Naive thymus-derived CD8-positive, alpha-beta T cell (primary cell): ENCODE measurements around the gene ADAMTS2. TPM values are rescaled to one million over a fixed set of nuclear protein-coding genes. Genes with fewer than 3 reads are reported as not detected.

Experiments
- ATAC-seq, 2 donors: fragments of 150-1000 bp; cut with Tn5 transposase in 1 of 2; sonication (Bioruptor Pico), chemical (Tn5 transposase) in 1 of 2; 1 replicate in 1 of 2; 2 replicates in 1 of 2; pipeline ENCODE4 v1.10.0; 2021; ENCODE audit warnings: mild to moderate bottlenecking in 2 of 2, moderate library complexity in 2 of 2
- POLR2A ChIA-PET: fragments of 350-600 bp; sonication (Branson Sonifier 250); formaldehyde crosslinking; loops from one replicate; lab custom pipeline; 2021; ENCODE audit warnings: antibody characterized with exemption; lab: Charles Lee
- DNase-seq, 10 donors: peaks; one replicate each; pipeline versions ENCODE4 v3.0.0 to v3.0.0-alpha.2; 2020 to 2022
- H3K27ac Mint-ChIP-seq, 10 donors: one replicate each; pipeline ENCODE4 v1.8.0; 2020 to 2022; ENCODE audit warnings: mild to moderate bottlenecking in 10 of 10, mixed read lengths in 10 of 10, moderate library complexity in 4 of 10, inconsistent platforms in 1 of 10
- H3K27me3 Mint-ChIP-seq, 5 donors: one replicate each; pipeline ENCODE4 v1.8.0; 2021 to 2022; ENCODE audit warnings: mixed read lengths in 5 of 5
- H3K36me3 Mint-ChIP-seq, 3 donors: one replicate each; pipeline ENCODE4 v1.8.0; 2020 to 2022; ENCODE audit warnings: mixed read lengths in 3 of 3, mild to moderate bottlenecking in 2 of 3, inconsistent platforms in 1 of 3
- H3K4me1 Mint-ChIP-seq, 4 donors: one replicate each; pipeline ENCODE4 v1.8.0; 2021 to 2022; ENCODE audit warnings: mixed read lengths in 4 of 4
- H3K4me3 Mint-ChIP-seq, 10 donors: one replicate each; pipeline ENCODE4 v1.8.0; 2020 to 2022; ENCODE audit warnings: mild to moderate bottlenecking in 10 of 10, mixed read lengths in 10 of 10, moderate library complexity in 6 of 10, inconsistent platforms in 1 of 10
- H3K9me3 Mint-ChIP-seq, 9 donors: one replicate each; pipeline ENCODE4 v1.8.0; 2020 to 2022; ENCODE audit warnings: mixed read lengths in 9 of 9, mild to moderate bottlenecking in 3 of 9, inconsistent platforms in 1 of 9, moderate library complexity in 1 of 9
- polyA plus RNA-seq, 3 donors: library from polyadenylated mRNA; unstranded; fragments of 300-500 nt; fragmentation: Illumina TruSeq; gene quantifications; one replicate each; pipeline ENCODE4 v1.2.3, GENCODE V29; 2021
- total RNA-seq, 8 experiments: library from RNA in 2 of 8; stranded (reverse) in 2 of 8; gene quantifications; one replicate each; pipeline ENCODE4 v1.2.3 and lab custom pipeline; 2021 to 2026

Gene ADAMTS2
- total and polyA plus RNA-seq, 5 experiments from 2014 or later: 0.02 TPM; not detected in 4

- DNase-seq (peak in 2 of 10 donors; percentile 7 to 47), ATAC-seq (no peak)
- no peak overlapping the region for H3K4me3 Mint-ChIP-seq
- no peaks in the 10 kb centered on the region for H3K36me3 Mint-ChIP-seq
- POLR2A ChIA-PET: no interaction called here
- H3K4me1 Mint-ChIP-seq: no peaks in the 10 kb centered on the region
- H3K27me3 Mint-ChIP-seq: peaks cover 0 to 3% (median 0%) of the 10 kb centered on the region in 5 donors
- H3K9me3 Mint-ChIP-seq: peaks cover 0 to 3% (median 0%) of the 10 kb centered on the region in 9 donors
- no peak overlapping the region for H3K27ac Mint-ChIP-seq
These were observed 219.3 kb downstream of the ADAMTS2 start for GRCh38 chr5:179125789-179126505.

- peaks cover 0 to 5% (median 0%) of the 10 kb centered on the region in 9 donors for H3K9me3 Mint-ChIP-seq
- no peak overlapping the region for H3K4me3 Mint-ChIP-seq
- POLR2A ChIA-PET: no interaction called here
- ATAC-seq (no peak), DNase-seq (peak in 2 of 10 donors; percentile 12 to 54)
- no peaks in the 10 kb centered on the region for H3K4me1 Mint-ChIP-seq
- H3K27ac Mint-ChIP-seq: no peak overlapping the region
- peaks cover 0 to 5% (median 0%) of the 10 kb centered on the region in 5 donors for H3K27me3 Mint-ChIP-seq
- peaks cover 0 to 2% (median 0%) of the 10 kb centered on the region in 3 donors for H3K36me3 Mint-ChIP-seq
These were observed 220.1 kb downstream of the ADAMTS2 start for GRCh38 chr5:179124853-179125788.

- POLR2A ChIA-PET: no interaction called here
- H3K27ac Mint-ChIP-seq: no peak overlapping the region
- H3K27me3 Mint-ChIP-seq: peaks cover 0 to 7% (median 0%) of the 10 kb centered on the region in 5 donors
- ATAC-seq (no peak), DNase-seq (peak in 2 of 10 donors; percentile 4 to 50)
- peaks cover 0 to 9% (median 0%) of the 10 kb centered on the region in 9 donors for H3K9me3 Mint-ChIP-seq
- peaks cover 0 to 7% (median 0%) of the 10 kb centered on the region in 3 donors for H3K36me3 Mint-ChIP-seq
- no peak overlapping the region for H3K4me3 Mint-ChIP-seq
- H3K4me1 Mint-ChIP-seq: no peaks in the 10 kb centered on the region
These were observed 220.9 kb downstream of the ADAMTS2 start for GRCh38 chr5:179124273-179124852.

- peaks cover 0 to 7% (median 0%) of the 10 kb centered on the region in 3 donors for H3K36me3 Mint-ChIP-seq
- no peak overlapping the region for H3K4me3 Mint-ChIP-seq
- ATAC-seq (no peak), DNase-seq (peak in 1 of 10 donors; percentile 16)
- H3K9me3 Mint-ChIP-seq: peaks cover 0 to 9% (median 1%) of the 10 kb centered on the region in 9 donors
- H3K27ac Mint-ChIP-seq: no peak overlapping the region
- H3K4me1 Mint-ChIP-seq: no peaks in the 10 kb centered on the region
- peaks cover 0 to 7% (median 0%) of the 10 kb centered on the region in 5 donors for H3K27me3 Mint-ChIP-seq
- POLR2A ChIA-PET: no interaction called here
These were observed 221.6 kb downstream of the ADAMTS2 start for GRCh38 chr5:179123491-179124272.

GRCh38 chr5:179123109-179123426, 222.2 kb downstream of the ADAMTS2 start:
- peaks cover 0 to 9% (median 1%) of the 10 kb centered on the region in 9 donors for H3K9me3 Mint-ChIP-seq
- no peak overlapping the region for H3K4me3 Mint-ChIP-seq
- POLR2A ChIA-PET: no interaction called here
- DNase-seq (peak in 2 of 10 donors; percentile 14 to 46), ATAC-seq (no peak)
- peaks cover 0 to 7% (median 0%) of the 10 kb centered on the region in 3 donors for H3K36me3 Mint-ChIP-seq
- peaks cover 0 to 7% (median 0%) of the 10 kb centered on the region in 5 donors for H3K27me3 Mint-ChIP-seq
- no peaks in the 10 kb centered on the region for H3K4me1 Mint-ChIP-seq
- no peak overlapping the region for H3K27ac Mint-ChIP-seq

- Mint-ChIP-seq H3K27me3 (peaks cover 0 to 7% (median 0%) of the 10 kb centered on the region in 5 donors), H3K4me3 (no peak overlapping the region), H3K4me1 (no peaks in the 10 kb centered on the region), H3K9me3 (peaks cover 0 to 9% (median 1%) of the 10 kb centered on the region in 9 donors), H3K27ac (no peak overlapping the region), H3K36me3 (peaks cover 0 to 7% (median 0%) of the 10 kb centered on the region in 3 donors)
- DNase-seq (peak in 1 of 10 donors; percentile 61), ATAC-seq (no peak)
- POLR2A ChIA-PET: no interaction called here
These were observed 222.7 kb downstream of the ADAMTS2 start for GRCh38 chr5:179122411-179123108.

- ATAC-seq: no peak
- DNase-seq: peak in 1 of 10 donors; percentile 46
- Mint-ChIP-seq H3K9me3 (peaks cover 0 to 12% (median 3%) of the 10 kb centered on the region in 9 donors), H3K4me1 (no peaks in the 10 kb centered on the region), H3K36me3 (peaks cover 0 to 7% (median under 1%) of the 10 kb centered on the region in 3 donors), H3K4me3 (no peak overlapping the region), H3K27me3 (peaks cover 0 to 7% (median 0%) of the 10 kb centered on the region in 5 donors), H3K27ac (no peak overlapping the region)
- POLR2A ChIA-PET: no interaction called here
These were observed 223.6 kb downstream of the ADAMTS2 start for GRCh38 chr5:179121667-179122111.

GRCh38 chr5:179120951-179121666, 224.2 kb downstream of the ADAMTS2 start:
- no peak for DNase-seq
- Mint-ChIP-seq H3K27me3 (peaks cover 0 to 7% (median 2%) of the 10 kb centered on the region in 5 donors), H3K4me3 (no peak overlapping the region), H3K36me3 (peaks cover 0 to 7% (median 5%) of the 10 kb centered on the region in 3 donors), H3K9me3 (peaks cover 0 to 16% (median 6%) of the 10 kb centered on the region in 9 donors), H3K4me1 (no peaks in the 10 kb centered on the region), H3K27ac (no peak overlapping the region)
- ATAC-seq: no peak
- POLR2A ChIA-PET: no interaction called here

GRCh38 chr5:179120421-179120861, 224.8 kb downstream of the ADAMTS2 start:
- no peak for ATAC-seq
- Mint-ChIP-seq H3K27me3 (peaks cover 0 to 7% (median 2%) of the 10 kb centered on the region in 5 donors), H3K4me1 (no peaks in the 10 kb centered on the region), H3K9me3 (peaks cover 0 to 22% (median 7%) of the 10 kb centered on the region in 9 donors), H3K4me3 (no peak overlapping the region), H3K27ac (no peak overlapping the region), H3K36me3 (peaks cover 0 to 7% (median 5%) of the 10 kb centered on the region in 3 donors)
- DNase-seq: no peak
- POLR2A ChIA-PET: no interaction called here

GRCh38 chr5:179119415-179120170, 225.7 kb downstream of the ADAMTS2 start:
- peaks cover 0 to 30% (median 15%) of the 10 kb centered on the region in 9 donors for H3K9me3 Mint-ChIP-seq
- POLR2A ChIA-PET: no interaction called here
- H3K36me3 Mint-ChIP-seq: peaks cover 0 to 15% (median 5%) of the 10 kb centered on the region in 3 donors
- ATAC-seq: no peak
- H3K27ac Mint-ChIP-seq: no peak overlapping the region
- no peaks in the 10 kb centered on the region for H3K4me1 Mint-ChIP-seq
- DNase-seq: peak in 1 of 10 donors; percentile 57
- H3K4me3 Mint-ChIP-seq: no peak overlapping the region
- peaks cover 0 to 7% (median 2%) of the 10 kb centered on the region in 5 donors for H3K27me3 Mint-ChIP-seq
